HG03432 (cell line): Measurements from ENCODE around the gene RHBG.
"Not testable (repeated sequence)": the region's sequence is repeated elsewhere in the genome, so short reads cannot be mapped to it uniquely, and the experiment has no call there.

Experiments used
- ATAC-seq: cut with Tn5 transposase; IDR thresholded peaks from one replicate; pipeline ENCODE4 v1.9.1; 2021; ENCODE audit warnings: mild to moderate bottlenecking, moderate library complexity; ENCODE audit not compliant: unreplicated experiment

RHBG gene

GRCh38 chr1:156359973-156360372, 9.0 kb upstream of the RHBG start:
- no peak for ATAC-seq

DNA sequence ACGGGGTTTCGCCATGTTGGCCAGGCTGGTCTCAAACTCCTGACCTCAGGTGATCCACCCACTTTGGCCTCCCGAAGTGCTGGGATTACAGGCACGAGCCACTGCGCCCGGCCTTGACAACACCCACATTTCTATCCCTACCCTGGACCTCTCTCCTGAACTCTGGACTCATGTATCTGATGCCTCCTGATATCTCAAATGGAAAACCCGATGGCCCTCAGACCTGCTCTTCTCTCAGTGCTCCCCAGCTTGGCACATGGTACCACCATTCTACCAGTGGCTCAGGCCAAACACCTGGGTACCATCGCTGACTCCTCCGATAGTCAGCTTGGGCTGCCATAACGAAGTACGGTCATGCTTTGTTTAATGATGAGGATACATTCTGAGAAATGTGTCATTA, 8.5 kb upstream of the RHBG start:
- ATAC-seq, result no peak

DNA sequence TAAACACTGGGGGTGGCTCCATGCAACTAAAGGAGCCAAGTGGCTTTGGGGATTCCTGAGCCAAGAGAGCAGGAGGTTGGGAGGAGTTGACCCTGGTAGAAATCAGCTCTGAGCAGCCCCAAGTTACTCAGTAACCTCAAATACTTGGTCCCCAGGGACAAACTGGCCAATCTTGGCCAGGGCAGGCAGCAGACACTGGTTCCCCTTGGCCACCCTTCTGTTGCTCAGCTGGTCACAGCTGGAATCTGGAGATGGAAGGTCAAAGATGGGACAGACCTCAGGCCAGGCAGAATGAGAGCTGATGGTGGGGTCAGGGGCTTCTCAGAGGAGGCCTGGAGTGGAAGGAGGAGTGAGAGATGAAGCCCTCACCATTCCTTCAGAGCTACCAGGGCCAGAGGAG, 3.3 kb upstream of the RHBG start:
- no peak for ATAC-seq

- ATAC-seq, result no peak
Observed at GRCh38 chr1:156366378-156367166, 2.4 kb upstream of the RHBG start.

DNA sequence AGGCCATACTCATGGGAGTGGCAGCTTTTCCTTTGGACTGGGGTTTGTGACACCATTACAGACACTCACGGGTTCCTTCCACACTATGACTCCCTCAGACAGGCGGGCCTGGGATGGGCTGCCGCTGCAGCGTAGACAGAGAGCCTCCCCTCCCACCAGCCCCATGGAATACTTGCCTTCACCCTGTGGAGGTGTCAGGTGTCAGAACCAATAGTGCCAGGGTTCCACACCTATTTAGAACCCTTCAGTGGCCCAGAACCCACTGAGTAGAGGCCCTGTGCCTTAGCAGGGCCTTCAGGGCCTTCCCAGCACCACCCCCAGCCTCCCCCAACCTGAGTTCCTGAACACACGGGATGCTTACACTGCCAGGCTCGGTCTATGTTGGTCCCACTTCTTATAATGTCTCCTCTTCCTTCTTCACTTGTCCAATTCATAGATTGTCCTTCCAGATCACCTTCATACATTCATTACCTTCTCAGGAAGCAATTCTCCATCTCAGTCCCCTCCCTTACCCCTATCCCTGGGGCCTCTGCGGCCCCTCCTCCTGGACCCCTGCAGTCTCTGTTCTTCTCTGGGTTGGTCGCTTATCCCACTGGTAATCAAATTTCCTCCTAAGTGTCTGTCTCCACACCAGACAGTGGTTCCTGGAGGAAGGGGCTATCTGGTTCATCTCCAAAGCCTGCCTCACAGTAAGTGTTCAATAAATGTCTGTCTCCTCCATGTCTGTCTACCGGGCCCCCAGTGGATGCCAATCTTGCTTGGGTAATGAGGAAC, 1.4 kb upstream of the RHBG start:
- ATAC-seq, result no peak

- no peak for ATAC-seq
Observed at GRCh38 chr1:156368157-156368658, 803 bp upstream of the RHBG start.

- not testable (repeated sequence) for ATAC-seq
Observed at GRCh38 chr1:156369685-156370286, 775 bp downstream of the RHBG start.

GRCh38 chr1:156371553-156372264, 2.7 kb downstream of the RHBG start:
- ATAC-seq, result no peak

DNA sequence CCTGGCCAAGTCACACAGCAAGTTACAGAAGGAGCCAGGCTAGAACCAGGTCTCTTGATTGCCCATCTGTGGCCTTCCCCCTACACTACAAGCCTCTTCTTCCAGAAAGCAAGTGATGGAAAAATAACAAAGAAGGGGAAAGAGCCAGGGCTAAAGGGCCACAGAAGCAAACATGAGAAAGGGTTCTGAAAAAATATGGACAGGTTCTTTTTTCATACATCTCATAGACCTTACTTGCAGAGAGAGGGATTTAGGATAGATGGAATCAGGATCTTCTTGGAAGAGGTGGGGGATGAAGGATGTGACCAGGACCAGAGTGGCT, 3.2 kb downstream of the RHBG start:
- no peak for ATAC-seq

GRCh38 chr1:156372876-156373275, 3.9 kb downstream of the RHBG start:
- ATAC-seq, result no peak

DNA sequence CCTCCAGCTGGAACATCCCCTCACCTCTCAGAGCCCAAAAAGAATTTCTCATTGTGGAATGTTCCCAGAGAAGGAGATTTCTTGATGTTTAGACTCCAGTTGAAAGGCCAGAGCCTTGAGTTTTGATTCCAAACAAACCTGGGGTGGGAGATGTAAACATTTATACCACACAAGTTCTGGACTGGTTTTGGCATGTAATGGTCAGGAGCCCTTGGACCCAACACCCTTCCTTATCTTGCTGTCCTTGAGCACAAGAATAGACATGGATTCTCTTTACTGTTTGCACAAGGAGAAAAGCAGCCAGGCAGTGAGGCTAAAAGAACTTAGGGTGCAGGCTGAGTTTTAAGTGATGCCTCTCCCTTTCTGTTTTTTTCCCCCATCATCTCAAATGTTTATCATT, 4.5 kb downstream of the RHBG start:
- ATAC-seq, result no peak

GRCh38 chr1:156376146-156376545, 7.1 kb downstream of the RHBG start:
- no peak for ATAC-seq

GRCh38 chr1:156376958-156377919, 8.2 kb downstream of the RHBG start:
- ATAC-seq, result no peak

DNA sequence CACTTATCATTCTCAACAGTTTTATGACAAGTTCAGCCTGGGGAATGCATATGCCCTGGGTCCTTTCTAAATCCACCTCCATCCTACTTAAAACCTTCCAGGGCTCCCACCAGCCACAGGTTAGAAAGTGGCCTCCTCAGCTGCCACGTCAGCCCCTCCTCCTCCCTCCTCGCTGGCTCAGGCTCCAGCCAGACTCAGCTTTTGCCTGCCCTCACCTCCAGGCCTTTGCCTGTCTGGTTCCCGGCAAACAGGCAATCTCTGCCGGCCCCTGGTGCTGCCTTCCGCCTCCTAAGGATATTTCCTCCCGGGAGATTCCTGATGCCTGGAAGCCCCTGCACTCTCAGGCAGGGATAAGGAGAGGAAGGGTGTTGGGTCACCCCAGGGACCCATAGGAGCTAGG, 9.5 kb downstream of the RHBG start:
- no peak for ATAC-seq

- no peak for ATAC-seq
Observed at GRCh38 chr1:156379420-156380165, 10.6 kb downstream of the RHBG start.

- no peak for ATAC-seq
Observed at GRCh38 chr1:156382561-156382960, 13.6 kb downstream of the RHBG start.

- no peak for ATAC-seq
Observed at GRCh38 chr1:156383023-156383422, 14.0 kb downstream of the RHBG start.

DNA sequence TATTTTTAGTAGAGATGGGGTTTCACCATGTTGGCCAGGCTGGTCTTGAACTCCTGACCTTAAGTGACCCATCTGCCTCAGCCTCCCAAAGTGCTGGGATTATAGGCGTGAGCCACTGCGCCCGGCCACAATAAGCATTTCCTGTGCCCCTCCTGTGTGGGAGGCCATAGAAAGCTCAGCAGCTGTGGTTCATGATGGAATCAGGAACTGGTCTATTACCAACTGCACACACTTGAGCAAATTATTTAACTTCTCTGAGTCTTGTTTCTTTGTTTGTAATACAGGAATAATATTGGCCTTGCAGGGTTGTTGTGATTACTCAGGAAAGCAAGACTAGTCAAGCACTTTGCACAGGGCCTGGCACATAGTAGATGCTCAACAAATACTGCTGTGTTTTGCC, 15.0 kb downstream of the RHBG start:
- ATAC-seq, result no peak

DNA sequence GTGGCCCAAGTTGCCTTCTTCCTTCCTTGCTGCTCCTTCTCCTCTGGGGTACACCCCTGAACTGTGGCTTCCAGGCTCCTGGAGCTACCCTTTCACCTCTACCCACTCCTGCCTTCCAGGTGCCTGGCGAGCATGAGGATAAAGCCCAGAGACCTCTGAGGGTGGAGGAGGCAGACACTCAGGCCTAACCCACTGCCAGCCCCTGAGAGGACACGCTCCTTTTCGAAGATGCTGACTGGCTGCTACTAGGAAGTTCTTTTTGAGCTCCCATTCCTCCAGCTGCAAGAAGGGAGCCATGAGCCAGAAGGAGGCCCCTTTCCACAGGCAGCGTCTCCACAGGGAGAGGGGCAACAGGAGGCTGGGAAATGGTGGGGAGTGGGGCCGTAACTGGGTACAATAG, 15.6 kb downstream of the RHBG start:
- ATAC-seq, result no peak
